Activated naive CD8-positive, alpha-beta T cell (primary cell): Measurements from ENCODE around the gene IMPG2.

Experiments used
- H3K27ac Mint-ChIP-seq: one replicate; pipeline ENCODE4 v1.8.0; 2021; ENCODE audit warnings: mixed read lengths
- H3K27me3 Mint-ChIP-seq: one replicate; pipeline ENCODE4 v1.8.0; 2021; ENCODE audit warnings: mixed read lengths
- H3K36me3 Mint-ChIP-seq: one replicate; pipeline ENCODE4 v1.8.0; 2021; ENCODE audit warnings: mixed read lengths
- H3K4me1 Mint-ChIP-seq: one replicate; pipeline ENCODE4 v1.8.0; 2021; ENCODE audit warnings: low read depth, mixed read lengths
- H3K4me3 Mint-ChIP-seq: one replicate; pipeline ENCODE4 v1.8.0; 2021; ENCODE audit warnings: mild to moderate bottlenecking, mixed read lengths
- H3K9me3 Mint-ChIP-seq: one replicate; pipeline ENCODE4 v1.8.0; 2021; ENCODE audit warnings: low read depth, mixed read lengths

Gene IMPG2

GRCh38 chr3:101262393-101263240 is 57.8 kb downstream of the IMPG2 start:
- H3K27me3 Mint-ChIP-seq = no peaks in the 10 kb centered on the region
- peaks cover 8% of the 10 kb centered on the region for H3K36me3 Mint-ChIP-seq
- H3K4me1 Mint-ChIP-seq = no peaks in the 10 kb centered on the region
- H3K4me3 Mint-ChIP-seq = no peak overlapping the region
- no peaks in the 10 kb centered on the region for H3K9me3 Mint-ChIP-seq
- no peak overlapping the region for H3K27ac Mint-ChIP-seq

- no peak overlapping the region for H3K27ac Mint-ChIP-seq
- peaks cover 14% of the 10 kb centered on the region for H3K36me3 Mint-ChIP-seq
- H3K4me1 Mint-ChIP-seq = no peaks in the 10 kb centered on the region
- no peak overlapping the region for H3K4me3 Mint-ChIP-seq
- no peaks in the 10 kb centered on the region for H3K9me3 Mint-ChIP-seq
- no peaks in the 10 kb centered on the region for H3K27me3 Mint-ChIP-seq
Measured at GRCh38 chr3:101261506-101261905, 58.9 kb downstream of the IMPG2 start.

GRCh38 chr3:101259485-101260341 is 60.7 kb downstream of the IMPG2 start:
- no peaks in the 10 kb centered on the region for H3K9me3 Mint-ChIP-seq
- no peaks in the 10 kb centered on the region for H3K27me3 Mint-ChIP-seq
- no peak overlapping the region for H3K27ac Mint-ChIP-seq
- H3K4me3 Mint-ChIP-seq = no peak overlapping the region
- H3K4me1 Mint-ChIP-seq = no peaks in the 10 kb centered on the region
- peaks cover 19% of the 10 kb centered on the region for H3K36me3 Mint-ChIP-seq

- no peaks in the 10 kb centered on the region for H3K4me1 Mint-ChIP-seq
- H3K27ac Mint-ChIP-seq = no peak overlapping the region
- H3K27me3 Mint-ChIP-seq = no peaks in the 10 kb centered on the region
- H3K36me3 Mint-ChIP-seq = peaks cover 16% of the 10 kb centered on the region
- H3K4me3 Mint-ChIP-seq = no peak overlapping the region
- H3K9me3 Mint-ChIP-seq = no peaks in the 10 kb centered on the region
Measured at GRCh38 chr3:101256511-101256910, 63.9 kb downstream of the IMPG2 start.

- Mint-ChIP-seq H3K27me3 (no peaks in the 10 kb centered on the region), H3K4me3 (no peak overlapping the region), H3K36me3 (peaks cover 14% of the 10 kb centered on the region), H3K27ac (no peak overlapping the region), H3K9me3 (no peaks in the 10 kb centered on the region), H3K4me1 (no peaks in the 10 kb centered on the region)
Measured at GRCh38 chr3:101255441-101255840, 64.9 kb downstream of the IMPG2 start.

DNA sequence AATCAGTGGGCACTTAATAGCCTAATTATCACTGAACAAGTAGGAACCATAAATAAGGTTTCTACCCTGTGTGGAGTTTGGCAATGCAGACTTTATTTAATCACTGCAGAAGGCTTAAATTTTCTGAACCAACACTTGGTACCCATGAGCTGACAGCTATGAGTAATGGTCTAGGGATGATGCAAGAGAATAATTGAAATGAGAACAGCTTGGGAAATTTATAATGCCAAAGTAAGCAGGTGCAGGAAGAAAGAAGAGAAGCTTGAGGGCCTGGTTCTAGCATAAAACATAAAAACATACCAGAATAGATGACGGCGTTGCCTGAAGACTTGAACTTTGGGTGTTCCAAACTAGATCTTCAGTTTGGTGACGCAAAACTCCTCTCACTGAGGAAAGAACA is 67.0 kb downstream of the IMPG2 start:
- H3K27me3 Mint-ChIP-seq = no peaks in the 10 kb centered on the region
- no peaks in the 10 kb centered on the region for H3K4me1 Mint-ChIP-seq
- no peak overlapping the region for H3K27ac Mint-ChIP-seq
- no peak overlapping the region for H3K4me3 Mint-ChIP-seq
- peaks cover 24% of the 10 kb centered on the region for H3K36me3 Mint-ChIP-seq
- no peaks in the 10 kb centered on the region for H3K9me3 Mint-ChIP-seq

- Mint-ChIP-seq H3K27me3 (no peaks in the 10 kb centered on the region), H3K36me3 (peaks cover 28% of the 10 kb centered on the region), H3K4me1 (no peaks in the 10 kb centered on the region), H3K4me3 (no peak overlapping the region), H3K27ac (no peak overlapping the region), H3K9me3 (no peaks in the 10 kb centered on the region)
Measured at GRCh38 chr3:101252945-101253344, 67.4 kb downstream of the IMPG2 start.

GRCh38 chr3:101252307-101252706 is 68.1 kb downstream of the IMPG2 start:
- no peaks in the 10 kb centered on the region for H3K9me3 Mint-ChIP-seq
- no peak overlapping the region for H3K4me3 Mint-ChIP-seq
- no peaks in the 10 kb centered on the region for H3K4me1 Mint-ChIP-seq
- H3K36me3 Mint-ChIP-seq = peaks cover 27% of the 10 kb centered on the region
- H3K27me3 Mint-ChIP-seq = no peaks in the 10 kb centered on the region
- H3K27ac Mint-ChIP-seq = no peak overlapping the region

DNA sequence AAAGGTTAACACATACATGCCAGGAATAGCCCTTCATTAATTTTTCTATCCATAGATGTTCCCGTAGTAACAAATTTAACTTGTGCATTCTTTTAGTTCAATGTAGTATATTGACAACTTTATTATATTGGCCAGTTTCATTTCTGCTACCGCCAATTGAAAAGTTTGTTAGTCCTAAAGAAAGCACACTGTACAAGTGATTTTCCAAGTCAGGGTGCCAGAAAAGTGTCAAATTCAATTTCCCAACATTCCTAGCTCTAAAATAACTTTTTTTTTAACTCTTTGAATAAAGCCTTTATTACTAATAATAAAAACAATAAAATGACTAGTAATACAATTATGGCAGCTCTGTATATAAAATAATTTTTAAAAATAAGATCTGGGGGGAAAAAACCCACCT is 68.9 kb downstream of the IMPG2 start:
- no peaks in the 10 kb centered on the region for H3K9me3 Mint-ChIP-seq
- H3K27ac Mint-ChIP-seq = no peak overlapping the region
- H3K27me3 Mint-ChIP-seq = no peaks in the 10 kb centered on the region
- H3K4me3 Mint-ChIP-seq = no peak overlapping the region
- peaks cover 22% of the 10 kb centered on the region for H3K36me3 Mint-ChIP-seq
- no peaks in the 10 kb centered on the region for H3K4me1 Mint-ChIP-seq

DNA sequence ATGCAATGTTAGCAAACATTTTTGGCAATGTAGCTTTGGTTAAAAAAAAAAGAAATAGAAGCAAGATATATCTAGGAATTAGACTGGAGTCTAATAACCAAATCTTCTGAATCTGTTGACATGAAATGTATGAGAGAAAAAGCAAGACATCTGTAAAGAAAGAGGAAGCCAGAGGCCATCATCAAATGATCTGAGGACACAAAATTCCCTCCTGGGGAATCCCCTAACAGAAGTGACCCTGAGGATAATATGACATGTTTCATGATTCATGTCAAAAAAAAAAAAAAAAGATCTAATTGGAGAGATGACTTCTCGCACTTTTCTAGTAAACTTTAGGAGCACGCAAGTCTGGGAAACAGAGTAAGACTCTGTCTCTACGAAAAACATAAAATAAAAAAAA is 70.9 kb downstream of the IMPG2 start:
- Mint-ChIP-seq H3K4me1 (no peaks in the 10 kb centered on the region), H3K27me3 (no peaks in the 10 kb centered on the region), H3K27ac (no peak overlapping the region), H3K4me3 (no peak overlapping the region), H3K36me3 (peaks cover 18% of the 10 kb centered on the region), H3K9me3 (no peaks in the 10 kb centered on the region)

DNA sequence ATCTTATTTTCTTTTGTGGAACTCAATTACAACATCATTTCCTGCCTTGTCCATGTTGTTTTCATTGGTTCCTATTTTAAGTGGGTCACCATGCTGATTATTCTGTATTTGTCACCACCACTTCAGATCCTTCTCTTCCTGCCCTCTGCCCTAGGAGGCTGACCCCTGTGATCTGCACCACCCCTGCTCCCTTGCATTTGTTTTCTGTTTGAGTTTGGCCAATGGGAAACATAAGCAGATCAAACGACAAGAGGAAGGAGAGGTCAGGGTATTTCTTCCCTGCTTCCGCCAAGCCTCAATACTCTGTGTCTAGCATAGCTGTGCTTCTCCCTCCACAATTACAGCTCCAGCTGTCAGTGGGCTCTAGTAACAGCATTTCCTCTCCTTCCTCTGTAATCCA is 71.6 kb downstream of the IMPG2 start:
- Mint-ChIP-seq H3K27me3 (no peaks in the 10 kb centered on the region), H3K9me3 (no peaks in the 10 kb centered on the region), H3K4me1 (no peaks in the 10 kb centered on the region), H3K36me3 (peaks cover 23% of the 10 kb centered on the region), H3K4me3 (no peak overlapping the region), H3K27ac (no peak overlapping the region)

- no peak overlapping the region for H3K4me3 Mint-ChIP-seq
Measured at GRCh38 chr3:101244212-101244575, 76.2 kb downstream of the IMPG2 start.

DNA sequence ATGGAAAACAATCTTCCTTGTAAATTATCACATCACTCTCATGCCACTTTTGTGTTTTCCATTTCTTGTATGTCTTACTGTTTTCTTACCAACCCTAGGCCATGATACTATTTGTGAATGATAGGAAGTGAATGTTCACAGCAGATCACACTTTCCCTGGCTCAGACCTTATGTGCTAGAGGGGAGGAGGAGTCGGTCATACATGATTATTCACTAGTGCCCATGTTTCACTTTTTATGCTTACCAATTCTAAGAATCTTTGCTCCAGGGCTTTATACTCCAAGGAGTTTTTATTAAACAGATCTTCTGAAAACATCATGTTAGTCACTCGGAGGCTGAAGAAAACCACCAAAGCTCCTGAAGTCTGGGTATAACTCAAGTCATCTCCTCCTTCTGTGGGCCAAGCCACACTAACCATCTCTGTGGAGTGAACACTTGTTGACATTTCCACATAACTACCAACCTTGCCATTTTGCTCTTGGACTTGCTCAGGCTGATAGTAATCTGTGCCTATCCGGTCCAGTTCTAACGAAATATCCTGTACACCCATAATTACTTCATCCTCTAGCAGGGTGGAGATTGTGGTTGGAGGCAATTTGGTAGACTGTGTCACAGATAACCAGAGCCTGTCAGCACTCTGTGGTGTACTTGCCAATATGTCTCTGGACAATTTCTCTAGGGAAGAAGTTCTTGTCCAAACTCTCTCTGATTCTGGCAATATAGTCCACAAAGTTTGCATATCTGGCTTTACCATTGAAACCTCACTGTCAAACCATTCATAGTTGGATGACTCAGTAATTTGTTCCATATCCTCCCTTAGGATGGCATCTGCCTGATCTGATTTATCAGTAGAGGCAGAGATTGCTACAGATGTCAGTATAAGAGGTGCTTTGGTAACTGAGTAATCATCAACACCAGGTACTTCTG is 76.8 kb downstream of the IMPG2 start:
- no peaks in the 10 kb centered on the region for H3K4me1 Mint-ChIP-seq
- H3K27ac Mint-ChIP-seq = no peak overlapping the region
- peaks cover 35% of the 10 kb centered on the region for H3K36me3 Mint-ChIP-seq
- no peaks in the 10 kb centered on the region for H3K27me3 Mint-ChIP-seq
- no peak overlapping the region for H3K4me3 Mint-ChIP-seq
- H3K9me3 Mint-ChIP-seq = no peaks in the 10 kb centered on the region

More at GRCh38 chr3:101244212-101244575, 76.2 kb downstream of the IMPG2 start:
- no peaks in the 10 kb centered on the region for H3K4me1 Mint-ChIP-seq
- peaks cover 39% of the 10 kb centered on the region for H3K36me3 Mint-ChIP-seq
- H3K27ac Mint-ChIP-seq = no peak overlapping the region
- no peaks in the 10 kb centered on the region for H3K9me3 Mint-ChIP-seq
- H3K27me3 Mint-ChIP-seq = no peaks in the 10 kb centered on the region

DNA sequence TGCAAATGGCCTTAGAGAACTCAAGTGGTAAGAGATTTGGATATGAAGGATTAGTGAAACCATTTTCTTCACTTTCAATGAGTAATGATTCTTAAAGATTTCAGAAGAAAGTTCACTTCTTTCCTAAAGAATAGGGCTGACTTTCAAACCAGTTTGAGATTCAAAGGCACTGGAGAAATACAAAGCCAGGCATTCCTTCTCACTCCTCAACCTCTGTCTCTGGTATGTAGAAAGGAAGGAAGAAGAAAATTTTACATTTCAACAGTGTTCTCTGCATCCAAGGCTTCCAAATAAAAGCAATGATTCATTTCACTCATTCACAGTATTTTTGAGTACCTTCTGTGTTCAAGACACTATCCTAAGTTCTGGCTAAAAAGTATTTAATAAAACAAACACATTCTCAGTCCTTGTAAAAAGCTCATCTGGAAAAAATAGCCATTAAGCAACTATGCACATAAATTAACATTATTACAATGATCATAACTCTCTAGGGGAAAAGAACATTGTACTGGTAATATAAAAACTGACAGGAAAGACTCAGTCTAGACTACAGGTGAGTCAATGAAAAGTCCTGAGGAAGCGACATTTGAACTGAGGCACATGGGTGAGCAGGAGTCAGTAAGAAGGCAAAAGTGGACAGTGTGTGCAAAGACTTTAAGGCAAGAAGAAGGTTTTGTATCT is 79.5 kb downstream of the IMPG2 start:
- H3K27me3 Mint-ChIP-seq = no peaks in the 10 kb centered on the region
- peaks cover 35% of the 10 kb centered on the region for H3K36me3 Mint-ChIP-seq
- H3K4me3 Mint-ChIP-seq = no peak overlapping the region
- no peaks in the 10 kb centered on the region for H3K9me3 Mint-ChIP-seq
- no peak overlapping the region for H3K27ac Mint-ChIP-seq
- no peaks in the 10 kb centered on the region for H3K4me1 Mint-ChIP-seq
